Measurements from ENCODE around the gene MLANA. TPM values are rescaled to one million over a fixed set of nuclear protein-coding genes. Genes with fewer than 3 reads are reported as not detected.

MLANA gene
- not detected in 2 replicates for total RNA-seq

GRCh38 chr9:5890641-5891040 lies at the start of gene MLANA:
MLANA (plus strand) TSS chr9:5890889; CDS start chr9:5892475, 1,586 bp downstream.

Other genes starting within 250 kb of the MLANA start
- gene ERMP1, start 57.8 kb upstream of the MLANA start, total RNA-seq = 17.0 and 24.7 TPM in 2 replicates
- 23.3 and 39.6 TPM in 2 replicates for gene RANBP6, start 124.7 kb downstream of the MLANA start, total RNA-seq

All from bladder microvascular endothelial cell (primary cell).